CD14-positive monocyte (primary cell): ENCODE measurements around the gene SLIT2. TPM values are rescaled to one million over a fixed set of nuclear protein-coding genes. Genes with fewer than 3 reads are reported as not detected.

Experiments
- DNase-seq, 3 donors: peaks; one replicate each; pipeline ENCODE4 v3.0.0-alpha.2; 2011 to 2022
- H2AFZ ChIP-seq: 2 replicates; pipeline ENCODE4 v1.6.0; 2012; ENCODE audit warnings: mild to moderate bottlenecking, low read depth, low read length, inconsistent platforms; ENCODE audit not compliant: insufficient read depth, poor library complexity, severe bottlenecking
- H3K27ac ChIP-seq, 2 donors: 1 replicate in 1 of 2; 2 replicates in 1 of 2; pipeline ENCODE4 v1.5.1; 2012 to 2013; ENCODE audit warnings: low read length in 2 of 2, control low read depth in 1 of 2, inconsistent platforms in 1 of 2, low read depth in 1 of 2, mild to moderate bottlenecking in 1 of 2
- H3K27me3 ChIP-seq, 2 donors: one replicate each; pipeline versions ENCODE4 v1.6.0 to v1.6.1; 2011 to 2013; ENCODE audit warnings: low read length in 2 of 2; ENCODE audit not compliant: control insufficient read depth in 2 of 2, insufficient read depth in 2 of 2
- H3K36me3 ChIP-seq, 2 donors: replicated peaks in 1 of 2; 1 replicate in 1 of 2; 2 replicates in 1 of 2; pipeline versions ENCODE4 v1.5.1 to v1.6.1; 2012 to 2013; ENCODE audit warnings: low read length in 2 of 2, control low read depth in 1 of 2, inconsistent platforms in 1 of 2, mild to moderate bottlenecking in 1 of 2; ENCODE audit not compliant: insufficient read depth in 2 of 2, control insufficient read depth in 1 of 2
- H3K4me1 ChIP-seq, 2 donors: 1 replicate in 1 of 2; 2 replicates in 1 of 2; pipeline versions ENCODE4 v1.5.1 to v1.6.1; 2012 to 2013; ENCODE audit warnings: low read length in 2 of 2, control low read depth in 1 of 2, inconsistent platforms in 1 of 2, mild to moderate bottlenecking in 1 of 2, moderate library complexity in 1 of 2; ENCODE audit not compliant: insufficient read depth in 2 of 2, control insufficient read depth in 1 of 2
- H3K4me2 ChIP-seq: replicated peaks from 2 replicates; pipeline ENCODE3; 2012; ENCODE audit warnings: low read length, moderate library complexity, mild to moderate bottlenecking; ENCODE audit not compliant: poor library complexity, severe bottlenecking; ENCODE audit errors: extremely low read depth
- H3K4me3 ChIP-seq, 3 experiments: fragments of 200-600 bp in 1 of 3; sonication (generic) in 1 of 3; replicated peaks in 1 of 3; 1 replicate in 2 of 3; 2 replicates in 1 of 3; pipeline ENCODE4 v1.5.1; 2011 to 2013; ENCODE audit warnings: low read length in 3 of 3, mild to moderate bottlenecking in 3 of 3, control low read depth in 2 of 3, low read depth in 2 of 3, inconsistent platforms in 1 of 3, moderate library complexity in 1 of 3
- H3K79me2 ChIP-seq: 2 replicates; pipeline ENCODE4 v1.6.0; 2012; ENCODE audit warnings: mild to moderate bottlenecking, control low read depth, inconsistent platforms, low read length, moderate library complexity; ENCODE audit not compliant: insufficient read depth
- H3K9ac ChIP-seq: 2 replicates; pipeline ENCODE4 v1.6.0; 2017; ENCODE audit warnings: low read length, mild to moderate bottlenecking; ENCODE audit not compliant: insufficient read depth, poor library complexity, severe bottlenecking
- H3K9me3 ChIP-seq, 2 donors: replicated peaks in 1 of 2; 1 replicate in 1 of 2; 2 replicates in 1 of 2; pipeline versions ENCODE4 v1.5.1 to v1.6.1; 2012 to 2013; ENCODE audit warnings: low read length in 2 of 2, control low read depth in 1 of 2; ENCODE audit not compliant: control insufficient read depth in 1 of 2, insufficient read depth in 1 of 2
- H4K20me1 ChIP-seq: 2 replicates; pipeline ENCODE4 v1.6.0; 2012; ENCODE audit warnings: mild to moderate bottlenecking, low read length, control low read depth, moderate library complexity; ENCODE audit not compliant: insufficient read depth
- H3K27ac Mint-ChIP-seq, 7 donors: one replicate each; pipeline ENCODE4 v1.8.0; 2020; ENCODE audit warnings: mild to moderate bottlenecking in 7 of 7, mixed read lengths in 7 of 7, moderate library complexity in 6 of 7, inconsistent platforms in 2 of 7
- H3K27me3 Mint-ChIP-seq, 3 donors: one replicate each; pipeline ENCODE4 v1.8.0; 2021 to 2022; ENCODE audit warnings: low read depth in 3 of 3, mild to moderate bottlenecking in 3 of 3, mixed read lengths in 3 of 3, moderate library complexity in 3 of 3, inconsistent platforms in 1 of 3
- H3K36me3 Mint-ChIP-seq, 2 donors: one replicate each; pipeline ENCODE4 v1.8.0; 2020; ENCODE audit warnings: mixed read lengths in 2 of 2, inconsistent platforms in 1 of 2, mild to moderate bottlenecking in 1 of 2
- H3K4me1 Mint-ChIP-seq: one replicate; pipeline ENCODE4 v1.8.0; 2020; ENCODE audit warnings: mild to moderate bottlenecking, mixed read lengths
- H3K4me3 Mint-ChIP-seq, 2 donors: one replicate each; pipeline ENCODE4 v1.8.0; 2020; ENCODE audit warnings: mild to moderate bottlenecking in 2 of 2, mixed read lengths in 2 of 2, moderate library complexity in 1 of 2
- H3K9me3 Mint-ChIP-seq, 7 donors: one replicate each; pipeline ENCODE4 v1.8.0; 2020 to 2022; ENCODE audit warnings: mixed read lengths in 7 of 7, mild to moderate bottlenecking in 6 of 7, moderate library complexity in 6 of 7, inconsistent platforms in 2 of 7
- CTCF ChIP-seq: fragments of 200-600 bp; IDR thresholded peaks from one replicate; pipeline ENCODE4 v1.8.0; 2022; ENCODE audit warnings: antibody characterized with exemption, mild to moderate bottlenecking
- WGBS: methylation state at CpG from one replicate; pipeline ENCODE4 v1.1.5; 2013; ENCODE audit warnings: missing lambda C conversion rate; ENCODE audit not compliant: insufficient coverage; 5-methylcytosine and 5-hydroxymethylcytosine counted together
- intact Hi-C, 2 donors: fragments of 100-400 bp; cut with micrococcal nuclease; formaldehyde crosslinking; loops; one replicate each; pipeline versions ENCODE4 v1.15.0 to v1.15.1; 2023
- polyA plus RNA-seq, 3 donors: library from polyadenylated mRNA; depleted of rRNA in 1 of 3; unstranded in 2 of 3; stranded (reverse) in 1 of 3; fragments of 300-500 nt in 2 of 3; fragments of >200 nt in 1 of 3; fragmentation: Illumina TruSeq in 2 of 3; gene quantifications; 1 replicate in 2 of 3; 2 replicates in 1 of 3; pipeline ENCODE4 v1.2.3, GENCODE V29; 2012 to 2021

The SLIT2 gene
- polyA plus RNA-seq, 3 donors = 0.08 TPM; not detected in 2

- no peaks in the 10 kb centered on the region for H3K9me3 Mint-ChIP-seq
- intact Hi-C loops = no loop called here
- H3K79me2 ChIP-seq = no peaks in the 10 kb centered on the region
- no peak overlapping the region for H3K4me3 Mint-ChIP-seq
- H3K4me3 ChIP-seq = no peak overlapping the region
- no peak overlapping the region for H3K27ac Mint-ChIP-seq
- H4K20me1 ChIP-seq = no peaks in the 10 kb centered on the region
- TF ChIP-seq CTCF = no peak
- peaks cover 0 to 3% (median 1%) of the 10 kb centered on the region in 3 donors for H3K27me3 Mint-ChIP-seq
- H3K4me2 ChIP-seq = no peak overlapping the region
- H3K4me1 ChIP-seq = no peaks in the 10 kb centered on the region
- no peaks in the 10 kb centered on the region for H3K9me3 ChIP-seq
- H3K27ac ChIP-seq = no peak overlapping the region
- no peak overlapping the region for H2AFZ ChIP-seq
- WGBS = no CpG with 5 or more reads among the region's 1 CpG
- H3K9ac ChIP-seq = no peak overlapping the region
- peaks cover 0 to 4% of the 10 kb centered on the region in 2 donors for H3K27me3 ChIP-seq
- DNase-seq = no peak
- no peaks in the 10 kb centered on the region for H3K4me1 Mint-ChIP-seq
- no peaks in the 10 kb centered on the region for H3K36me3 Mint-ChIP-seq
- H3K36me3 ChIP-seq = no peaks in the 10 kb centered on the region
Observed at GRCh38 chr4:20265726-20266125, 14.0 kb downstream of the SLIT2 start.

GRCh38 chr4:20266215-20267082, 14.7 kb downstream of the SLIT2 start:
- WGBS = 50% methylated on average over 1 of the region's 4 CpGs
- Mint-ChIP-seq H3K27ac (no peak overlapping the region), H3K27me3 (peaks cover 0 to 2% (median 0%) of the 10 kb centered on the region in 3 donors), H3K4me3 (no peak overlapping the region), H3K9me3 (no peaks in the 10 kb centered on the region), H3K4me1 (no peaks in the 10 kb centered on the region), H3K36me3 (no peaks in the 10 kb centered on the region)
- no peak overlapping the region for H3K9ac ChIP-seq
- intact Hi-C loops = no loop called here
- no peak overlapping the region for H3K4me3 ChIP-seq
- no peak overlapping the region for H3K4me2 ChIP-seq
- H3K9me3 ChIP-seq = no peaks in the 10 kb centered on the region
- DNase-seq = no peak
- no peaks in the 10 kb centered on the region for H3K79me2 ChIP-seq
- H3K27me3 ChIP-seq = peaks cover 0 to 4% of the 10 kb centered on the region in 2 donors
- H2AFZ ChIP-seq = no peak overlapping the region
- H3K36me3 ChIP-seq = no peaks in the 10 kb centered on the region
- H3K4me1 ChIP-seq = no peaks in the 10 kb centered on the region
- no peak for TF ChIP-seq CTCF
- no peak overlapping the region for H3K27ac ChIP-seq
- no peaks in the 10 kb centered on the region for H4K20me1 ChIP-seq
